SK-N-MC (cell line): ENCODE data around the gene QSER1.

Source experiments
- DNase-seq: peaks from one replicate; pipeline ENCODE4 v3.0.0-alpha.2; 2011; ENCODE audit warnings: low read depth, low spot score
- H3K27ac ChIP-seq: fragments of 200-600 bp; sonication (generic); 2 replicates; pipeline ENCODE4 v1.5.1; 2016; ENCODE audit warnings: mixed run types
- H3K36me3 ChIP-seq: fragments of 200-600 bp; sonication (generic); 2 replicates; pipeline ENCODE4 v1.6.1; 2017; ENCODE audit warnings: antibody characterized with exemption, low read length, mixed read lengths; ENCODE audit not compliant: insufficient read depth
- H3K4me3 ChIP-seq: fragments of 200-600 bp; sonication (generic); 2 replicates; pipeline ENCODE4 v1.5.1; 2016
- H3K9ac ChIP-seq: fragments of 200-600 bp; sonication (generic); 2 replicates; pipeline ENCODE4 v1.8.0; 2017; ENCODE audit warnings: mixed run types, mixed read lengths; ENCODE audit not compliant: insufficient read length
- H3K9me3 ChIP-seq: fragments of 200-600 bp; sonication (generic); 2 replicates; pipeline ENCODE4 v1.6.1; 2017; ENCODE audit warnings: low read depth, mild to moderate bottlenecking, antibody characterized with exemption, low read length, moderate library complexity, mixed read lengths
- EZH2 ChIP-seq: fragments of 200-600 bp; sonication (generic); IDR thresholded peaks from one replicate; pipeline ENCODE4 v1.6.1; 2017; ENCODE audit warnings: antibody characterized with exemption
- FOXP2 ChIP-seq: optimal IDR thresholded peaks from 2 replicates; pipeline ENCODE3; 2011; ENCODE audit warnings: mild to moderate bottlenecking, moderate library complexity; ENCODE audit not compliant: insufficient read depth; ENCODE audit errors: extremely low read length, control extremely low read depth
- POLR2AphosphoS5 ChIP-seq: IDR thresholded peaks from 2 replicates; pipeline ENCODE4 v1.6.1; 2012; ENCODE audit warnings: mild to moderate bottlenecking, low read depth, low read length, borderline replicate concordance

QSER1 gene

GRCh38 chr11:32895471-32895870 lies 2.9 kb downstream of the QSER1 start:
- H3K27ac ChIP-seq, result no peak overlapping the region
- H3K36me3 ChIP-seq, result no peaks in the 10 kb centered on the region
- DNase-seq, result no peak
- H3K9me3 ChIP-seq, result no peaks in the 10 kb centered on the region
- H3K9ac ChIP-seq, result no peak overlapping the region
- H3K4me3 ChIP-seq, result no peak overlapping the region
- TF ChIP-seq POLR2AphosphoS5, result no peak
- TF ChIP-seq FOXP2, result no peak
- no peak for TF ChIP-seq EZH2

GRCh38 chr11:32897103-32897502 lies 4.5 kb downstream of the QSER1 start:
- Histone ChIP-seq H3K36me3 (no peaks in the 10 kb centered on the region), H3K9me3 (no peaks in the 10 kb centered on the region), H3K4me3 (no peak overlapping the region), H3K27ac (no peak overlapping the region), H3K9ac (no peak overlapping the region)
- no peak for DNase-seq
- TF ChIP-seq FOXP2 (no peak), EZH2 (no peak), POLR2AphosphoS5 (no peak)

DNA sequence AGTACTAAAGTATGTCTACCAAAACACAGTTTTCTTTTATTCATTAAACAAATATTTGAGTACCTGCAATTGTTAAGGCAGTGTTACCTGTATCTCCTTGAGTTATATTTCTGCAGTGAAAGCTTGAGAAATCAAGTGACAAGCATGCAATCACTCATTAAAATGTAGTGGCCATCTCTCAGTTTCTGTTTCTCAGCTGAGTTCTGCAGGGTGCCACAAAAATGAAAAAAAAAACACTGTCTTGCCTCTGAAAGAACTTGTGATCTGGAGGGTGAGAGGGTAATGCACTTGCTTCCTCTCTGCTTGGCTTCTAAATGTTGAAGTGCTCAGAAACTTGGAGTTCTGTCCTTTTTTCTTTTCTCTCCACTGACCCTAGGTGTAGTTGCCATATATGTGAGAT lies 6.8 kb downstream of the QSER1 start:
- TF ChIP-seq FOXP2 (no peak), POLR2AphosphoS5 (no peak), EZH2 (no peak)
- Histone ChIP-seq H3K27ac (no peak overlapping the region), H3K4me3 (no peak overlapping the region), H3K36me3 (no peaks in the 10 kb centered on the region), H3K9ac (no peak overlapping the region), H3K9me3 (no peaks in the 10 kb centered on the region)
- no peak for DNase-seq

- DNase-seq, result no peak
- Histone ChIP-seq H3K9ac (no peak overlapping the region), H3K27ac (no peak overlapping the region), H3K4me3 (no peak overlapping the region), H3K9me3 (no peaks in the 10 kb centered on the region), H3K36me3 (no peaks in the 10 kb centered on the region)
- TF ChIP-seq POLR2AphosphoS5 (no peak), EZH2 (no peak), FOXP2 (no peak)
Measured at GRCh38 chr11:32902089-32902665, 9.6 kb downstream of the QSER1 start.

GRCh38 chr11:32905028-32905667 lies 12.5 kb downstream of the QSER1 start:
- Histone ChIP-seq H3K4me3 (no peak overlapping the region), H3K9me3 (no peaks in the 10 kb centered on the region), H3K9ac (no peak overlapping the region), H3K36me3 (no peaks in the 10 kb centered on the region), H3K27ac (no peak overlapping the region)
- DNase-seq, result no peak
- TF ChIP-seq EZH2 (no peak), POLR2AphosphoS5 (no peak), FOXP2 (no peak)

- H3K4me3 ChIP-seq, result no peak overlapping the region
- no peak for DNase-seq
- no peaks in the 10 kb centered on the region for H3K36me3 ChIP-seq
- H3K27ac ChIP-seq, result no peak overlapping the region
- no peak overlapping the region for H3K9ac ChIP-seq
- no peak for TF ChIP-seq EZH2
- no peak for TF ChIP-seq POLR2AphosphoS5
- no peak for TF ChIP-seq FOXP2
- no peaks in the 10 kb centered on the region for H3K9me3 ChIP-seq
Measured at GRCh38 chr11:32908619-32909018, 16.0 kb downstream of the QSER1 start.

GRCh38 chr11:32911413-32911812 lies 18.8 kb downstream of the QSER1 start:
- TF ChIP-seq POLR2AphosphoS5, result no peak
- no peak for TF ChIP-seq FOXP2
- no peak for TF ChIP-seq EZH2
- no peaks in the 10 kb centered on the region for H3K36me3 ChIP-seq
- H3K9me3 ChIP-seq, result no peaks in the 10 kb centered on the region
- no peak overlapping the region for H3K4me3 ChIP-seq
- no peak overlapping the region for H3K27ac ChIP-seq
- no peak overlapping the region for H3K9ac ChIP-seq
- DNase-seq, result no peak

- H3K9me3 ChIP-seq, result no peaks in the 10 kb centered on the region
- H3K9ac ChIP-seq, result no peak overlapping the region
- no peak for DNase-seq
- no peak overlapping the region for H3K27ac ChIP-seq
- H3K4me3 ChIP-seq, result no peak overlapping the region
- TF ChIP-seq EZH2, result no peak
- H3K36me3 ChIP-seq, result no peaks in the 10 kb centered on the region
Measured at GRCh38 chr11:32913445-32913844, 20.8 kb downstream of the QSER1 start.

GRCh38 chr11:32916361-32916760 lies 23.8 kb downstream of the QSER1 start:
- H3K9me3 ChIP-seq, result no peaks in the 10 kb centered on the region
- H3K36me3 ChIP-seq, result no peaks in the 10 kb centered on the region
- no peak overlapping the region for H3K9ac ChIP-seq
- DNase-seq, result no peak
- H3K4me3 ChIP-seq, result no peak overlapping the region
- no peak overlapping the region for H3K27ac ChIP-seq
- TF ChIP-seq EZH2 (no peak), POLR2AphosphoS5 (no peak), FOXP2 (no peak)
